Effector memory CD4-positive, alpha-beta T cell (primary cell): Measurements from ENCODE around the gene STX16.

Experiments
- DNase-seq, 3 donors: peaks; one replicate each; pipeline ENCODE4 v3.0.0-alpha.2; 2020
- H3K27ac ChIP-seq: 2 replicates; pipeline ENCODE4 v1.7.0; 2013; ENCODE audit warnings: mild to moderate bottlenecking, low read length, moderate library complexity; ENCODE audit not compliant: insufficient read depth, poor library complexity, severe bottlenecking
- H3K27me3 ChIP-seq: replicated peaks from 2 replicates; pipeline ENCODE4 v1.7.0; 2013; ENCODE audit warnings: mild to moderate bottlenecking, low read length; ENCODE audit not compliant: insufficient read depth, control insufficient read depth, poor library complexity, severe bottlenecking
- H3K36me3 ChIP-seq: 2 replicates; pipeline ENCODE4 v1.7.0; 2013; ENCODE audit warnings: mild to moderate bottlenecking, low read length, moderate library complexity; ENCODE audit not compliant: control insufficient read depth, insufficient read depth
- H3K4me1 ChIP-seq: 2 replicates; pipeline ENCODE4 v1.7.0; 2013; ENCODE audit warnings: low read length, mild to moderate bottlenecking; ENCODE audit not compliant: control insufficient read depth, insufficient read depth, poor library complexity, severe bottlenecking
- H3K4me3 ChIP-seq: 2 replicates; pipeline ENCODE4 v1.7.0; 2013; ENCODE audit warnings: low read length, low read depth, mild to moderate bottlenecking; ENCODE audit not compliant: insufficient read depth, poor library complexity, severe bottlenecking
- H3K9me3 ChIP-seq: 2 replicates; pipeline ENCODE4 v1.7.0; 2013; ENCODE audit warnings: mild to moderate bottlenecking, low read length, moderate library complexity; ENCODE audit not compliant: control insufficient read depth

STX16 gene

GRCh38 chr20:58696411-58696961, 45.4 kb downstream of the STX16 start:
- Histone ChIP-seq H3K9me3 (no peaks in the 10 kb centered on the region), H3K27ac (no peak overlapping the region), H3K36me3 (peaks cover 24% of the 10 kb centered on the region), H3K4me3 (no peak overlapping the region), H3K27me3 (no peaks in the 10 kb centered on the region), H3K4me1 (peaks cover 5% of the 10 kb centered on the region)
- DNase-seq = no peak

- Histone ChIP-seq H3K36me3 (peaks cover 29% of the 10 kb centered on the region), H3K4me3 (no peak overlapping the region), H3K27me3 (no peaks in the 10 kb centered on the region), H3K4me1 (peaks cover 5% of the 10 kb centered on the region), H3K27ac (no peak overlapping the region), H3K9me3 (no peaks in the 10 kb centered on the region)
- DNase-seq = no peak
Observed at GRCh38 chr20:58697201-58697866, 46.3 kb downstream of the STX16 start.

- no peaks in the 10 kb centered on the region for H3K9me3 ChIP-seq
- H3K36me3 ChIP-seq = peaks cover 32% of the 10 kb centered on the region
- no peak for DNase-seq
- H3K4me3 ChIP-seq = no peak overlapping the region
- H3K4me1 ChIP-seq = peaks cover 5% of the 10 kb centered on the region
- H3K27ac ChIP-seq = no peak overlapping the region
- H3K27me3 ChIP-seq = no peaks in the 10 kb centered on the region
Observed at GRCh38 chr20:58697867-58698703, 47.0 kb downstream of the STX16 start.

GRCh38 chr20:58698741-58699622, 47.9 kb downstream of the STX16 start:
- no peak overlapping the region for H3K27ac ChIP-seq
- H3K4me3 ChIP-seq = no peak overlapping the region
- H3K4me1 ChIP-seq = no peaks in the 10 kb centered on the region
- H3K36me3 ChIP-seq = peaks cover 41% of the 10 kb centered on the region
- DNase-seq = no peak
- no peaks in the 10 kb centered on the region for H3K9me3 ChIP-seq
- no peaks in the 10 kb centered on the region for H3K27me3 ChIP-seq

GRCh38 chr20:58699623-58700107, 48.6 kb downstream of the STX16 start:
- Histone ChIP-seq H3K27ac (no peak overlapping the region), H3K27me3 (no peaks in the 10 kb centered on the region), H3K4me3 (no peak overlapping the region), H3K9me3 (no peaks in the 10 kb centered on the region), H3K36me3 (peaks cover 43% of the 10 kb centered on the region), H3K4me1 (no peaks in the 10 kb centered on the region)
- DNase-seq = no peak

GRCh38 chr20:58700121-58700821, 49.2 kb downstream of the STX16 start:
- Histone ChIP-seq H3K27ac (no peak overlapping the region), H3K36me3 (peaks cover 43% of the 10 kb centered on the region), H3K27me3 (no peaks in the 10 kb centered on the region), H3K4me3 (no peak overlapping the region), H3K4me1 (no peaks in the 10 kb centered on the region), H3K9me3 (no peaks in the 10 kb centered on the region)
- DNase-seq = no peak

GRCh38 chr20:58700823-58701222, 49.7 kb downstream of the STX16 start:
- Histone ChIP-seq H3K4me3 (no peak overlapping the region), H3K27ac (no peak overlapping the region), H3K36me3 (peaks cover 43% of the 10 kb centered on the region), H3K4me1 (no peaks in the 10 kb centered on the region), H3K27me3 (no peaks in the 10 kb centered on the region), H3K9me3 (no peaks in the 10 kb centered on the region)
- DNase-seq = no peak

GRCh38 chr20:58701431-58702160, 50.5 kb downstream of the STX16 start:
- Histone ChIP-seq H3K4me1 (no peaks in the 10 kb centered on the region), H3K4me3 (no peak overlapping the region), H3K27ac (no peak overlapping the region), H3K9me3 (no peaks in the 10 kb centered on the region), H3K36me3 (peaks cover 43% of the 10 kb centered on the region), H3K27me3 (no peaks in the 10 kb centered on the region)
- no peak for DNase-seq

GRCh38 chr20:58702161-58702510, 51.1 kb downstream of the STX16 start:
- no peak for DNase-seq

More at GRCh38 chr20:58702161-58702510, 51.1 kb downstream of the STX16 start:
- H3K4me1 ChIP-seq = no peaks in the 10 kb centered on the region
- peaks cover 43% of the 10 kb centered on the region for H3K36me3 ChIP-seq
- H3K9me3 ChIP-seq = no peaks in the 10 kb centered on the region
- no peak overlapping the region for H3K27ac ChIP-seq
- no peaks in the 10 kb centered on the region for H3K27me3 ChIP-seq
- H3K4me3 ChIP-seq = no peak overlapping the region
